WTC11 (cell line): Measurements from ENCODE around the gene HDAC9. TPM values are rescaled to one million over a fixed set of nuclear protein-coding genes. Genes with fewer than 3 reads are reported as not detected.

Experiments
- ATAC-seq: fragments of 200-7000 bp; cut with Tn5 transposase; 2 replicates; pipeline ENCODE4 v1.10.0; 2021; ENCODE audit warnings: mild to moderate bottlenecking, moderate library complexity
- CTCF ChIA-PET: fragments of 300-600 bp; sonication (Branson Sonifier 250); formaldehyde crosslinking; loops from one replicate; lab custom pipeline; 2021; ENCODE audit warnings: antibody characterized with exemption; lab: Charles Lee
- POLR2A ChIA-PET: fragments of 350-600 bp; sonication (Branson Sonifier 250); formaldehyde crosslinking; loops from one replicate; lab custom pipeline; 2021; ENCODE audit warnings: antibody characterized with exemption; lab: Charles Lee
- DNase-seq: peaks from one replicate; pipeline ENCODE4 v3.0.0; 2021; ENCODE audit warnings: low spot score
- H3K27ac Mint-ChIP-seq: 2 replicates; pipeline ENCODE4 v1.8.0; 2021; ENCODE audit warnings: mixed read lengths
- H3K27me3 Mint-ChIP-seq: 2 replicates; pipeline ENCODE4 v1.8.0; 2021; ENCODE audit warnings: low read depth, mild to moderate bottlenecking, moderate library complexity, mixed read lengths
- H3K36me3 Mint-ChIP-seq: 2 replicates; pipeline ENCODE4 v1.8.0; 2021; ENCODE audit warnings: mixed read lengths
- H3K4me1 Mint-ChIP-seq: 2 replicates; pipeline ENCODE4 v1.8.0; 2022; ENCODE audit warnings: mixed read lengths
- H3K4me3 Mint-ChIP-seq: 2 replicates; pipeline ENCODE4 v1.8.0; 2021; ENCODE audit warnings: mild to moderate bottlenecking, moderate library complexity, mixed read lengths
- H3K9me3 Mint-ChIP-seq: 2 replicates; pipeline ENCODE4 v1.8.0; 2021; ENCODE audit warnings: mixed read lengths
- AFF4 ChIP-seq: sonication (generic); formaldehyde crosslinking; IDR thresholded peaks from 2 replicates; pipeline ENCODE4 v1.8.1; 2023; ENCODE audit warnings: mild to moderate bottlenecking, missing genetic modification reagents, borderline replicate concordance
- AR ChIP-seq: fragments of 250-450 bp; sonication (Bioruptor Pico); IDR thresholded peaks from 2 replicates; pipeline ENCODE4 v1.9.0; 2021; ENCODE audit warnings: mild to moderate bottlenecking
- ATF2 ChIP-seq: sonication (generic); formaldehyde crosslinking; IDR thresholded peaks from 2 replicates; pipeline ENCODE4 v1.8.1; 2022; ENCODE audit warnings: low read depth, missing genetic modification reagents, borderline replicate concordance
- ATF3 ChIP-seq: sonication (generic); formaldehyde crosslinking; conservative IDR thresholded peaks from 2 replicates; pipeline ENCODE4 v1.8.1; 2022; ENCODE audit warnings: mild to moderate bottlenecking, missing genetic modification reagents
- ATF6 ChIP-seq: sonication (generic); formaldehyde crosslinking; IDR thresholded peaks from 2 replicates; pipeline ENCODE4 v1.8.1; 2023; ENCODE audit warnings: mild to moderate bottlenecking, missing genetic modification reagents
- E2F1 ChIP-seq: sonication (generic); formaldehyde crosslinking; IDR thresholded peaks from 2 replicates; pipeline ENCODE4 v1.8.0; 2022; ENCODE audit warnings: mild to moderate bottlenecking, missing genetic modification reagents
- ETV6 ChIP-seq: sonication (generic); formaldehyde crosslinking; IDR thresholded peaks from 2 replicates; pipeline ENCODE4 v1.8.1; 2022; ENCODE audit warnings: mild to moderate bottlenecking, missing genetic modification reagents
- FOXJ3 ChIP-seq: sonication (generic); formaldehyde crosslinking; IDR thresholded peaks from 2 replicates; pipeline ENCODE4 v1.9.0; 2021; ENCODE audit warnings: missing genetic modification reagents, mild to moderate bottlenecking, borderline replicate concordance
- FOXP4 ChIP-seq: sonication (generic); formaldehyde crosslinking; IDR thresholded peaks from 2 replicates; pipeline ENCODE4 v1.8.0; 2022; ENCODE audit warnings: mild to moderate bottlenecking, missing genetic modification reagents
- IRF2 ChIP-seq: sonication (generic); formaldehyde crosslinking; IDR thresholded peaks from 2 replicates; pipeline ENCODE4 v1.8.0; 2022; ENCODE audit warnings: low read depth, missing genetic modification reagents, borderline replicate concordance
- NR2C2 ChIP-seq: sonication (generic); formaldehyde crosslinking; IDR thresholded peaks from 2 replicates; pipeline ENCODE4 v1.8.0; 2022; ENCODE audit warnings: mild to moderate bottlenecking, missing genetic modification reagents
- OVOL2 ChIP-seq: fragments of 250-450 bp; sonication (Bioruptor Pico); IDR thresholded peaks from 2 replicates; pipeline ENCODE4 v1.9.0; 2021; ENCODE audit warnings: mild to moderate bottlenecking, borderline replicate concordance
- RORB ChIP-seq: fragments of 250-450 bp; sonication (Bioruptor Pico); IDR thresholded peaks from 2 replicates; pipeline ENCODE4 v1.9.0; 2021; ENCODE audit warnings: mild to moderate bottlenecking
- TEAD1 ChIP-seq: sonication (generic); formaldehyde crosslinking; IDR thresholded peaks from 2 replicates; pipeline ENCODE4 v1.8.0; 2022; ENCODE audit warnings: mild to moderate bottlenecking, missing genetic modification reagents
- USF1 ChIP-seq: sonication (generic); formaldehyde crosslinking; IDR thresholded peaks from 2 replicates; pipeline ENCODE4 v1.8.0; 2022; ENCODE audit warnings: mild to moderate bottlenecking, missing genetic modification reagents
- ZNF138 ChIP-seq: sonication (generic); formaldehyde crosslinking; conservative IDR thresholded peaks from 2 replicates; pipeline ENCODE4 v1.8.1; 2022; ENCODE audit warnings: mild to moderate bottlenecking, moderate library complexity, missing genetic modification reagents
- ZNF416 ChIP-seq: fragments of 250-450 bp; sonication (Bioruptor Pico); IDR thresholded peaks from 2 replicates; pipeline ENCODE4 v1.9.0; 2021; ENCODE audit warnings: mild to moderate bottlenecking, inconsistent platforms
- total RNA-seq: library from RNA; stranded (reverse); gene quantifications from 3 replicates; pipeline ENCODE4 v1.2.3, GENCODE V29; 2021

The HDAC9 gene
- total RNA-seq, 1 experiment from 2014 or later, result 18.8 TPM

- H3K9me3 Mint-ChIP-seq, result no peaks in the 10 kb centered on the region
- no peak for TF ChIP-seq USF1 (CRISPR knock-in tag)
- no peak for TF ChIP-seq AFF4 (CRISPR knock-in tag)
- TF ChIP-seq ATF2 (CRISPR knock-in tag), result no peak
- TF ChIP-seq ATF3, result no peak
- no peak for TF ChIP-seq ZNF416 (CRISPR knock-in tag)
- no peak for TF ChIP-seq NR2C2
- TF ChIP-seq TEAD1 (CRISPR knock-in tag), result no peak
- no peak for TF ChIP-seq RORB (CRISPR knock-in tag)
- TF ChIP-seq ATF6, result no peak
- TF ChIP-seq AR (CRISPR knock-in tag), result no peak
- no peak for TF ChIP-seq ETV6
- no peak for TF ChIP-seq E2F1 (CRISPR knock-in tag)
- TF ChIP-seq FOXJ3 (CRISPR knock-in tag), result no peak
- no peak for TF ChIP-seq IRF2 (CRISPR knock-in tag)
- no peak for TF ChIP-seq ZNF138
- no peak for TF ChIP-seq OVOL2 (CRISPR knock-in tag)
- no peak for TF ChIP-seq FOXP4 (CRISPR knock-in tag)
- no peak overlapping the region for H3K27ac Mint-ChIP-seq
- no peak for DNase-seq
- H3K36me3 Mint-ChIP-seq, result no peaks in the 10 kb centered on the region
- H3K4me3 Mint-ChIP-seq, result no peak overlapping the region
- peaks cover 5% of the 10 kb centered on the region for H3K4me1 Mint-ChIP-seq
- POLR2A ChIA-PET, result no interaction called here
- ATAC-seq, result no peak
- no peaks in the 10 kb centered on the region for H3K27me3 Mint-ChIP-seq
- CTCF ChIA-PET, result no interaction called here
These were observed 128.9 kb downstream of the HDAC9 start for GRCh38 chr7:18624459-18624858.
